ENCODE data around the gene COPS2.

Gene COPS2

DNA sequence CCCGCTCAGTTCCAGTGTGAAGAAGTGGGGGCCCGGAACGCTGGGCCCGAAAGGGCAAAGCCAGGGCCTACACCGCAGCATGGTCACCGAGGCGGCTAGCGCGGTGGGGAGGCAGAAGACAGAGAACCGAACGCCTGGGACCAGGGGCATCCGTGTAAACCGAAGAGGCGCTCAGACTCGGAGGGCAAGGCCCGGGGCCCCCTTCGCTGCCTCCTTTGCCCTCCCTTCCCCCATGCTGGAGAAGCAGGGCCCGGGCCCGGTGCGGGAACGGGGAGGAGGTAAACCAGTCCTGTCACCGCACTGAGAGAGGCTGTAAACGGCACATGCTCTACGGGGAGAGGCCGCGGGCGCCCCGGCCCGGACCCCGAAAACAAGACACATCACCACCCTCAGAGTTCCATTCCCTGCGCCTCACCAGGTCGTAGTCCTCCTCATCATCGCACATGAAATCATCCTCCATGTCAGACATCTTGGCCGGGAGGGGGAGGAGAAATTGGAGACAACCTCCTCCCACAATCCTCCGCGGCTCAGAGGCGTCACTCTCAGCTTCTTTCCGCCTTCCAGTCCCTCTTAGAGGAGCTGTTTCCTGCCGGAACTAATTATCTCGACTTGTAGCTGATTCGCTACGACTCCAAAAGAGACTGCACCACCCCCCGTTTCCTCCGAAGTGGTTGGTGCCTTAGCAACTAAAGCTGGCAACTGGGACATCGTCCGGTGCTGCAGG is at the start of gene COPS2:
Gene COPS2 (minus strand): TSS at position 490 of the 724 bp plus-strand sequence. CDS start 21 bp downstream, at position 469.
- DNase-seq = peak; percentile 94
- TF ChIP-seq, protein P1, sequence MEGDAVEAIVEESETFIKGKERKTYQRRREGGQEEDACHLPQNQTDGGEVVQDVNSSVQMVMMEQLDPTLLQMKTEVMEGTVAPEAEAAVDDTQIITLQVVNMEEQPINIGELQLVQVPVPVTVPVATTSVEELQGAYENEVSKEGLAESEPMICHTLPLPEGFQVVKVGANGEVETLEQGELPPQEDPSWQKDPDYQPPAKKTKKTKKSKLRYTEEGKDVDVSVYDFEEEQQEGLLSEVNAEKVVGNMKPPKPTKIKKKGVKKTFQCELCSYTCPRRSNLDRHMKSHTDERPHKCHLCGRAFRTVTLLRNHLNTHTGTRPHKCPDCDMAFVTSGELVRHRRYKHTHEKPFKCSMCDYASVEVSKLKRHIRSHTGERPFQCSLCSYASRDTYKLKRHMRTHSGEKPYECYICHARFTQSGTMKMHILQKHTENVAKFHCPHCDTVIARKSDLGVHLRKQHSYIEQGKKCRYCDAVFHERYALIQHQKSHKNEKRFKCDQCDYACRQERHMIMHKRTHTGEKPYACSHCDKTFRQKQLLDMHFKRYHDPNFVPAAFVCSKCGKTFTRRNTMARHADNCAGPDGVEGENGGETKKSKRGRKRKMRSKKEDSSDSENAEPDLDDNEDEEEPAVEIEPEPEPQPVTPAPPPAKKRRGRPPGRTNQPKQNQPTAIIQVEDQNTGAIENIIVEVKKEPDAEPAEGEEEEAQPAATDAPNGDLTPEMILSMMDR (IDR thresholded peaks at IDR 0.05; ENCODE audit: low read depth, low read length) = no peak

DNA sequence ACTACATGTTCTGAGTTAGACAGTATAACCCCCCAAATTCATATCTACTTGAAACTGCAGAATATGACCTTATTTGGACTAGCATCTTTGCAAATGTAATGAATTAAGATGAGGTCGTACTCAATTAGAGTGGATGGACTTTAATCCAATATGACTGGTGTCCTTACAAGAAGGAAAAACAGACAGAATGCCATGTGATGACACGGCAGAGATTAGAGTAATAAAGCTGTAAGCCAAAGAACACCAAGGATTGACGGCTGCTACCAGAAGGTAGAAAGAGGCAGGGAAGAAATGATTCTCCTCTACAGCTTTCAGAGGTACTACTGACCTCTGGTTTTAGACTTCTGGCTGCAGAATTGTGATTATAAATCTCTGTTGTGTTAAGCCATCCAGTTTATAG is 44.9 kb upstream of the COPS2 start:
- DNase-seq = no peak
- Histone ChIP-seq H3K36me3 (peaks cover 10% of the 10 kb centered on the region), H3K4me3 (ENCODE audit: low read depth, low read length) (no peak overlapping the region), H3K27me3 (ENCODE audit: insufficient read depth, low read depth, severe bottlenecking) (no peaks in the 10 kb centered on the region), H3K9me3 (ENCODE audit: severe bottlenecking) (no peaks in the 10 kb centered on the region), H3K27ac (no peak overlapping the region)
- TF ChIP-seq, protein P1 (IDR thresholded peaks at IDR 0.05; ENCODE audit: low read depth, low read length) = no peak

More for the DNA sequence above, at the start of gene COPS2:
- no peaks in the 10 kb centered on the region for H3K9me3 ChIP-seq (ENCODE audit: severe bottlenecking)
- no peaks in the 10 kb centered on the region for H3K27me3 ChIP-seq (ENCODE audit: insufficient read depth, low read depth, severe bottlenecking)
- H3K36me3 ChIP-seq = no peaks in the 10 kb centered on the region; the same call in 1 of the 2 replicates
- peak within 1 kb of the TSS; percentile 98 for H3K4me3 ChIP-seq (ENCODE audit: low read depth, low read length)
- H3K27ac ChIP-seq = peak within 1 kb of the TSS; percentile 79

DNA sequence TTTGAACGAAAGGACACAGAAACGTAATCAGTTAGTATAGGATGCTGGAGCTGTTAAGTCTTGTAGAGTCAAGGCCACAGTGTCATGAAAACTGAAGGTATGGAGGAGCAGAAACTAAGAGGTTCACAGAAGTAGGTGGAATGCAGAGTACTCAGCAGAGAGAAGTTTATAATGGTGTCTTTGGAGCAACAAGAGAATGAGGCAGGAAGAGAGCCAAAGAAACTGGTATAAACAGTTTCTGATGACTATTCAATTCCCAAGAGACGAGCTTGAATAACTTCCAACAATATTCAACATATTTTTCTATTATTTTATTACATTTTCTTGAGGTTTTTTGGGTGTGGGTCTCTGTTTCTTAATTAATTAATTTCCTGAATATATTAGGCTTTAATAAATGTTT is 44.3 kb upstream of the COPS2 start:
- DNase-seq = no peak
- Histone ChIP-seq H3K9me3 (ENCODE audit: severe bottlenecking) (no peaks in the 10 kb centered on the region), H3K4me3 (ENCODE audit: low read depth, low read length) (no peak overlapping the region), H3K36me3 (peaks cover 10% of the 10 kb centered on the region), H3K27me3 (ENCODE audit: insufficient read depth, low read depth, severe bottlenecking) (no peaks in the 10 kb centered on the region), H3K27ac (no peak overlapping the region)
- TF ChIP-seq, protein P1 (IDR thresholded peaks at IDR 0.05; ENCODE audit: low read depth, low read length) = no peak

DNA sequence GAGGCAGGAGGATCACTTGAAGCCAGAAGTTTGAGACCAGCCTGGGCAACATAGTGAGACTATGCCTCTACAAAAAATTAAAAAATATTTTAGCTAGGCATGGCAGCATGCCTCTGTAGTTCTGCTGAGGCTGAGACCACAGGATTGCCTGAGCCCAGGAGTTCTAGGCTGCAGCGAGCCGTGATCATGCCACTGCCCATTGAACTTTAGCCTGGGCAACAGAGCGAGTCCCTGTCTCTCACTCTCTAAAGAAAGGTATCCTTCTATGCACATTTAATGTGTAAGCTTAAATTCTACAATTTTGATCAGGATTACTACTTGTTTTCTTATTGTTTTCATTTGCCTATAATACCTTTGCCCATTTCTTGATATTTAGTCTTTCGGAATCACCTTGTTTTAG is 41.5 kb upstream of the COPS2 start:
- no peak for DNase-seq
- TF ChIP-seq, protein P1 (IDR thresholded peaks at IDR 0.05; ENCODE audit: low read depth, low read length) = no peak
- H3K36me3 ChIP-seq = peaks cover 3% of the 10 kb centered on the region; the same call in 1 of the 2 replicates
- no peak overlapping the region for H3K27ac ChIP-seq
- H3K4me3 ChIP-seq (ENCODE audit: low read depth, low read length) = no peak overlapping the region
- H3K27me3 ChIP-seq (ENCODE audit: insufficient read depth, low read depth, severe bottlenecking) = no peaks in the 10 kb centered on the region
- H3K9me3 ChIP-seq (ENCODE audit: severe bottlenecking) = no peaks in the 10 kb centered on the region

DNA sequence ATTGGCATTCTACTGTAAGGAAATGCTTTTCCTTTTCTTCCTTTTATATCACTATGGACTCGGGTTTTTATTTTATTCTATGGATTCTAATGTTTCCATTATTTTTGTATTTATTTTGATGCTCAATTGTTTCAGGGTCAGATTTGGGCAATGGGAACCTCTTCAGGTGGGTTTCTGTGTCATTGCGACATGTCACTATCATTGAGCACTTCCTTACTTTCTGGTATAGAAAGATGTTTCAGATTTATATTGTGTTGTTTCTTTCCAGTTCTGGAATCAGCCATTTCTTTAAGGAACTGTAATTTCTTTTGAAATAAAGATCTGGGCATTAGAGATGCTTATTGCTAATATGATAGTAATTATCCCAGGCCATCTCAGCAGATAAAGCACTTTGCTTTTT is 36.5 kb upstream of the COPS2 start:
- Histone ChIP-seq H3K4me3 (ENCODE audit: low read depth, low read length) (no peak overlapping the region), H3K27me3 (ENCODE audit: insufficient read depth, low read depth, severe bottlenecking) (no peaks in the 10 kb centered on the region), H3K36me3 (no peaks in the 10 kb centered on the region), H3K27ac (no peak overlapping the region), H3K9me3 (ENCODE audit: severe bottlenecking) (no peaks in the 10 kb centered on the region)
- DNase-seq = no peak
- TF ChIP-seq, protein P1 (IDR thresholded peaks at IDR 0.05; ENCODE audit: low read depth, low read length) = no peak

DNA sequence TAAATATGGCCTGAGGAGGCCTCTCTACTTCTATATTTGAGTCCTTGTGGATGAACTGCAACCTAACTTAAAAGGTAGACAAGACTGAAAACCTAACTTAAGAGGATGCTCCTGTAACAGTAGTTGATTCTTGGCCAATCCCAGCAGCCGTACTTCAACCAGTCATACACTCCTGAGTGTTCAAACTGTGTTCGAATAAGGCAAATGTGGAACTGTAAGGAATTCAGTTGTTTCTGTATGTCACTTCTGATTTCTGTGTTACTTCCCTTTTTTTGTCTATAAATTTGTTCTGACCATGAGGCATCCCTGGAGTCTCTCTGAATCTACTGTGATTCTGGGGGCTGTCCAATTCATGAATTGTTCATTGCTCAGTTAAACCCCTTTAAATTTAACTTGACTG is 35.2 kb upstream of the COPS2 start:
- Histone ChIP-seq H3K4me3 (ENCODE audit: low read depth, low read length) (no peak overlapping the region), H3K27ac (no peak overlapping the region)
- DNase-seq = no peak

More for the DNA sequence above, 35.2 kb upstream of the COPS2 start:
- Histone ChIP-seq H3K27me3 (ENCODE audit: insufficient read depth, low read depth, severe bottlenecking) (no peaks in the 10 kb centered on the region), H3K9me3 (ENCODE audit: severe bottlenecking) (no peaks in the 10 kb centered on the region), H3K36me3 (no peaks in the 10 kb centered on the region)
- TF ChIP-seq, protein P1 (IDR thresholded peaks at IDR 0.05; ENCODE audit: low read depth, low read length) = no peak

All from WERI-Rb-1 (cell line).